Loucy (cell line): ENCODE results near the gene HS3ST3A1.
"Not testable (repeated sequence)": the region's sequence is repeated elsewhere in the genome, so short reads cannot be mapped to it uniquely, and the experiment has no call there.

Experiments used
- H2AFZ ChIP-seq: fragments of 200-600 bp; sonication (generic); 2 replicates; pipeline ENCODE4 v1.6.0; 2016; ENCODE audit warnings: antibody characterized with exemption, mild to moderate bottlenecking, low read length, moderate library complexity
- H3F3A ChIP-seq: fragments of 200-600 bp; 2 replicates; pipeline ENCODE4 v1.6.0; 2016; ENCODE audit warnings: antibody characterized with exemption, low read depth, mild to moderate bottlenecking
- H3K27me3 ChIP-seq: fragments of 200-600 bp; sonication (generic); 2 replicates; pipeline ENCODE4 v1.6.1; 2014; ENCODE audit warnings: low read length, mild to moderate bottlenecking; ENCODE audit not compliant: insufficient read depth, poor library complexity, severe bottlenecking
- H3K36me3 ChIP-seq: fragments of 200-600 bp; sonication (generic); 2 replicates; pipeline ENCODE4 v1.6.1; 2016; ENCODE audit warnings: low read length; ENCODE audit not compliant: insufficient read depth
- H3K4me1 ChIP-seq: fragments of 200-600 bp; sonication (generic); 2 replicates; pipeline ENCODE4 v1.5.1; 2014; ENCODE audit warnings: low read length, mild to moderate bottlenecking; ENCODE audit not compliant: insufficient read depth, poor library complexity, severe bottlenecking
- H3K4me2 ChIP-seq: fragments of 200-600 bp; sonication (generic); 2 replicates; pipeline ENCODE4 v1.6.0; 2014; ENCODE audit warnings: antibody characterized with exemption, low read length, low read depth, mild to moderate bottlenecking; ENCODE audit not compliant: poor library complexity, severe bottlenecking
- H3K4me3 ChIP-seq: fragments of 200-600 bp; sonication (generic); 2 replicates; pipeline ENCODE4 v1.5.1; 2014; ENCODE audit warnings: low read length, mild to moderate bottlenecking, mixed read lengths; ENCODE audit not compliant: poor library complexity, severe bottlenecking
- H3K79me2 ChIP-seq: fragments of 200-600 bp; sonication (generic); 2 replicates; pipeline ENCODE4 v1.6.1; 2014; ENCODE audit warnings: low read length; ENCODE audit not compliant: insufficient read depth
- H3K9ac ChIP-seq: fragments of 200-600 bp; sonication (generic); 2 replicates; pipeline ENCODE4 v1.6.0; 2014; ENCODE audit warnings: mild to moderate bottlenecking, low read depth, low read length, moderate library complexity; ENCODE audit not compliant: poor library complexity, severe bottlenecking
- H3K9me2 ChIP-seq: fragments of 200-600 bp; sonication (generic); replicated peaks from 2 replicates; pipeline ENCODE4 v1.6.1; 2016; ENCODE audit warnings: low read depth, low read length, mixed read lengths
- H3K9me3 ChIP-seq: fragments of 200-600 bp; sonication (generic); 2 replicates; pipeline ENCODE4 v1.6.1; 2014; ENCODE audit warnings: mild to moderate bottlenecking, antibody characterized with exemption, low read length, low read depth; ENCODE audit not compliant: insufficient read depth
- H4K20me1 ChIP-seq: fragments of 200-600 bp; sonication (generic); 2 replicates; pipeline ENCODE4 v1.6.0; 2014; ENCODE audit warnings: antibody characterized with exemption, low read length, mild to moderate bottlenecking; ENCODE audit not compliant: insufficient read depth, poor library complexity, severe bottlenecking
- CTCF ChIP-seq: fragments of 200-600 bp; sonication (generic); conservative IDR thresholded peaks from 2 replicates; pipeline ENCODE4 v1.5.1; 2014; ENCODE audit warnings: mild to moderate bottlenecking, antibody characterized with exemption, low read length
- EZH2phosphoT487 ChIP-seq: fragments of 200-600 bp; IDR thresholded peaks from 2 replicates; pipeline ENCODE4 v1.6.1; 2018; ENCODE audit warnings: antibody characterized with exemption, mild to moderate bottlenecking, moderate library complexity, borderline replicate concordance

HS3ST3A1 gene

GRCh38 chr17:13498184-13498583 lies 103.5 kb downstream of the HS3ST3A1 start:
- Histone ChIP-seq H3F3A (no peaks in the 10 kb centered on the region), H3K4me3 (no peak overlapping the region), H3K9me2 (0 out of 2 replicates have a peak, but pooled peaks cover 4% of the 10 kb centered on the region), H2AFZ (no peak overlapping the region), H3K4me1 (no peaks in the 10 kb centered on the region), H3K9ac (no peak overlapping the region), H3K27me3 (no peaks in the 10 kb centered on the region), H3K9me3 (no peaks in the 10 kb centered on the region), H3K79me2 (no peaks in the 10 kb centered on the region), H4K20me1 (no peaks in the 10 kb centered on the region), H3K36me3 (no peaks in the 10 kb centered on the region), H3K4me2 (no peak overlapping the region)
- no peak for TF ChIP-seq EZH2phosphoT487
- TF ChIP-seq CTCF, result no peak

- H3K36me3 ChIP-seq, H2AFZ ChIP-seq, H4K20me1 ChIP-seq, H3K9ac ChIP-seq, H3K79me2 ChIP-seq, H3K27me3 ChIP-seq, H3K4me3 ChIP-seq, H3F3A ChIP-seq, H3K9me3 ChIP-seq, H3K9me2 ChIP-seq, H3K4me1 ChIP-seq, H3K4me2 ChIP-seq: not testable (repeated sequence)
Measured at GRCh38 chr17:13496553-13497056, 105.1 kb downstream of the HS3ST3A1 start.

- Histone ChIP-seq H3K4me3 (no peak overlapping the region), H3K4me2 (no peak overlapping the region), H3K4me1 (no peaks in the 10 kb centered on the region), H3F3A (no peaks in the 10 kb centered on the region), H4K20me1 (no peaks in the 10 kb centered on the region), H3K27me3 (no peaks in the 10 kb centered on the region), H3K9ac (no peak overlapping the region), H2AFZ (no peak overlapping the region), H3K36me3 (no peaks in the 10 kb centered on the region), H3K79me2 (no peaks in the 10 kb centered on the region), H3K9me2 (0 out of 2 replicates have a peak, but pooled peaks cover 4% of the 10 kb centered on the region), H3K9me3 (no peaks in the 10 kb centered on the region)
- TF ChIP-seq EZH2phosphoT487 (no peak), CTCF (no peak)
Measured at GRCh38 chr17:13495423-13495822, 106.3 kb downstream of the HS3ST3A1 start.

GRCh38 chr17:13492737-13493122 lies 109.0 kb downstream of the HS3ST3A1 start:
- Histone ChIP-seq H3K9me3 (no peaks in the 10 kb centered on the region), H3K4me1 (no peaks in the 10 kb centered on the region), H3K9ac (no peak overlapping the region), H2AFZ (no peak overlapping the region), H3F3A (no peaks in the 10 kb centered on the region), H3K79me2 (no peaks in the 10 kb centered on the region), H3K36me3 (no peaks in the 10 kb centered on the region), H3K4me2 (no peak overlapping the region), H3K4me3 (no peak overlapping the region), H4K20me1 (no peaks in the 10 kb centered on the region), H3K9me2 (0 out of 2 replicates have a peak, but pooled peaks cover 4% of the 10 kb centered on the region), H3K27me3 (no peaks in the 10 kb centered on the region)
- TF ChIP-seq EZH2phosphoT487 (no peak), CTCF (no peak)
